Mesenchymal stem cell (in vitro differentiated cells and primary cell): ENCODE results near the gene POLR3B.
A peak's percentile ranks its signal among the peaks of the same experiment; 100 is the strongest.

Experiments
- DNase-seq: peaks from one replicate; pipeline ENCODE4 v3.0.0-alpha.2; 2013
- H2AFZ ChIP-seq: one replicate; pipeline ENCODE4 v1.6.1; 2013; ENCODE audit warnings: low read depth, mild to moderate bottlenecking, control low read depth, inconsistent platforms, low read length, moderate library complexity
- H2AK5ac ChIP-seq: 2 replicates; pipeline ENCODE4 v1.6.1; 2013; ENCODE audit warnings: low read length, moderate library complexity, mild to moderate bottlenecking, inconsistent platforms; ENCODE audit not compliant: severe bottlenecking
- H2BK120ac ChIP-seq: one replicate; pipeline ENCODE4 v1.6.1; 2013; ENCODE audit warnings: low read depth, mild to moderate bottlenecking, inconsistent platforms, low read length, moderate library complexity
- H2BK12ac ChIP-seq, 2 experiments: one replicate each; pipeline ENCODE4 v1.6.1; 2013; ENCODE audit warnings: inconsistent platforms in 2 of 2, low read length in 2 of 2, mild to moderate bottlenecking in 2 of 2, moderate library complexity in 2 of 2, control low read depth in 1 of 2
- H2BK15ac ChIP-seq: one replicate; pipeline ENCODE4 v1.6.1; 2013; ENCODE audit warnings: mild to moderate bottlenecking, low read depth, inconsistent platforms; ENCODE audit not compliant: poor library complexity, severe bottlenecking
- H2BK5ac ChIP-seq: 2 replicates; pipeline ENCODE4 v1.6.1; 2013; ENCODE audit warnings: low read depth, mild to moderate bottlenecking, low read length, control low read depth, inconsistent platforms; ENCODE audit not compliant: poor library complexity, severe bottlenecking
- H3K14ac ChIP-seq, 2 experiments: one replicate each; pipeline ENCODE4 v1.6.1; 2013; ENCODE audit warnings: inconsistent platforms in 2 of 2, low read length in 2 of 2, control low read depth in 1 of 2, mild to moderate bottlenecking in 1 of 2, moderate library complexity in 1 of 2
- H3K18ac ChIP-seq, 2 experiments: one replicate each; pipeline ENCODE4 v1.6.1; 2013; ENCODE audit warnings: inconsistent platforms in 2 of 2, low read length in 2 of 2, control low read depth in 1 of 2, low read depth in 1 of 2, mild to moderate bottlenecking in 1 of 2
- H3K23ac ChIP-seq, 2 experiments: one replicate each; pipeline ENCODE4 v1.6.1; 2013; ENCODE audit warnings: inconsistent platforms in 2 of 2, low read length in 2 of 2, mild to moderate bottlenecking in 2 of 2, moderate library complexity in 2 of 2, control low read depth in 1 of 2
- H3K27ac ChIP-seq: 2 replicates; pipeline ENCODE4 v1.5.1; 2013; ENCODE audit warnings: mild to moderate bottlenecking, moderate library complexity, low read length, control low read depth, inconsistent platforms; ENCODE audit not compliant: poor library complexity, severe bottlenecking
- H3K27me3 ChIP-seq, 2 experiments: 2 replicates each; pipeline versions ENCODE4 v1.6.1 to v1.7.0; 2013; ENCODE audit warnings: low read length in 2 of 2, mild to moderate bottlenecking in 2 of 2, moderate library complexity in 2 of 2, control low read depth in 1 of 2, inconsistent platforms in 1 of 2; ENCODE audit not compliant: control insufficient read depth in 1 of 2, insufficient read depth in 1 of 2
- H3K36me3 ChIP-seq, 2 experiments: 2 replicates each; pipeline versions ENCODE4 v1.6.1 to v1.7.0; 2013; ENCODE audit warnings: low read length in 2 of 2, control low read depth in 1 of 2, inconsistent platforms in 1 of 2, low read depth in 1 of 2, mild to moderate bottlenecking in 1 of 2; ENCODE audit not compliant: insufficient read depth in 2 of 2, control insufficient read depth in 1 of 2
- H3K4ac ChIP-seq, 2 experiments: one replicate each; pipeline ENCODE4 v1.6.1; 2013; ENCODE audit warnings: inconsistent platforms in 2 of 2, low read length in 2 of 2, mild to moderate bottlenecking in 2 of 2, moderate library complexity in 2 of 2, control low read depth in 1 of 2, low read depth in 1 of 2
- H3K4me1 ChIP-seq: 2 replicates; pipeline ENCODE4 v1.6.1; 2013; ENCODE audit warnings: low read depth, low read length, control low read depth; ENCODE audit not compliant: control insufficient read depth, insufficient read depth
- H3K4me2 ChIP-seq: 2 replicates; pipeline ENCODE4 v1.6.1; 2013; ENCODE audit warnings: low read length, mild to moderate bottlenecking, inconsistent platforms; ENCODE audit not compliant: poor library complexity, severe bottlenecking
- H3K4me3 ChIP-seq, 2 experiments: 2 replicates each; pipeline versions ENCODE4 v1.5.1 to v1.7.0; 2013; ENCODE audit warnings: low read length in 2 of 2, mild to moderate bottlenecking in 2 of 2, control low read depth in 1 of 2, low read depth in 1 of 2; ENCODE audit not compliant: insufficient read depth in 1 of 2
- H3K79me1 ChIP-seq: replicated peaks from 2 replicates; pipeline ENCODE4 v1.6.1; 2013; ENCODE audit warnings: mild to moderate bottlenecking, control low read depth, low read length, inconsistent platforms; ENCODE audit not compliant: poor library complexity, severe bottlenecking
- H3K9ac ChIP-seq: 2 replicates; pipeline ENCODE4 v1.7.0; 2013; ENCODE audit warnings: mild to moderate bottlenecking, low read length, moderate library complexity
- H3K9me3 ChIP-seq: 2 replicates; pipeline ENCODE4 v1.7.0; 2013; ENCODE audit warnings: mild to moderate bottlenecking, low read length; ENCODE audit not compliant: control insufficient read depth
- H4K8ac ChIP-seq: one replicate; pipeline ENCODE4 v1.6.1; 2013; ENCODE audit warnings: inconsistent platforms, mild to moderate bottlenecking, low read length, moderate library complexity
- H4K91ac ChIP-seq: one replicate; pipeline ENCODE4 v1.6.1; 2013; ENCODE audit warnings: mild to moderate bottlenecking, low read length, inconsistent platforms
- WGBS: methylation state at CpG from one replicate; pipeline ENCODE4 v1.1.7; 2013; ENCODE audit warnings: mixed read lengths; 5-methylcytosine and 5-hydroxymethylcytosine counted together

POLR3B gene

DNA sequence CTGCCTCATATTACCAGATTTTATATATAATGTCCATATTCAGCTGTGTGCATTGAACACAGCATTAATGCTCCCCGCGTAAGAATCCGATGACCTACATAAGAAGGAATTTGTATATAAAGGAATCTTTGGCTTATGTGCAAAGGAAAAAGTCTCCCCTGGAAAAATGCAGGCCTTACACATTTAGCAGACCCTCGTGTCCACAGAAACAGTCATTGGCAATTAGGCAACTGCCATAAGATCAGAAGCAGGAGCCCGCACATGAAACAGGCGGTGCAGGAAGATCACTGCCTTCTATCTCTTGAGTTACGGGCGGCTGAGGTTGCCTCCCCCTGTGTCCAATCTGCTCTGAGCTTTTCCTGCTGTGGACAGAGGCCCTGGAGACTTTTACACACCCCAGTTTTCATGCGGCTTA lies 162.1 kb downstream of the POLR3B start:
- WGBS: 75% methylated on average over 6 of the region's 9 CpGs

DNA sequence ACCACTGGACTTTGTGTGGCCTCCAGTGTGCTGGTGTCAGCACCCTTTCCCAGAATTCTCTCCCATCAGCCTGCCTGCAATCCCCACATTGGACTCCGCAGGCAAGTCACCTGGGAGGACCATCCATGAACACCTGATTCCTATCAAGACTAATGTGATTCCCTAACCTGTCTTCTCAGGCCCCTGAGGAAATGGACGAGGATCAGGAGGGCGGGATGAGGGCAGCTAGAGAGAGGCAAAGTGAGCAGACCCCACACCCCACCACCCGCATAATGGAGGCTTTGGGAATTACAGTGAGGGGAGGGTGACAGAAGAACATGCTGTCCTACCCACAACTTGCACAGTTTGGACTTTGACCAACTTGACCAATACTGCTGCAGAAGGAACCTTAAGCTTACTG lies 164.4 kb downstream of the POLR3B start:
- H3K4me2 ChIP-seq: no peak overlapping the region
- no peaks in the 10 kb centered on the region for H3K4me1 ChIP-seq
- no peaks in the 10 kb centered on the region for H3K36me3 ChIP-seq
- H2AFZ ChIP-seq: no peak overlapping the region
- H3K27me3 ChIP-seq: peaks cover 0 to 7% of the 10 kb centered on the region in 2 experiments
- H3K18ac ChIP-seq: no peak overlapping the region
- peak overlapping the region; percentile 12 for H4K91ac ChIP-seq
- H3K4me3 ChIP-seq: no peak overlapping the region
- H2BK5ac ChIP-seq: no peak overlapping the region
- H4K8ac ChIP-seq: no peak overlapping the region
- H3K27ac ChIP-seq: no peak overlapping the region
- no peak overlapping the region for H3K9ac ChIP-seq
- no peak overlapping the region for H3K14ac ChIP-seq
- H3K9me3 ChIP-seq: no peaks in the 10 kb centered on the region
- no peak for DNase-seq
- WGBS: 100% methylated on average over 2 of the region's 4 CpGs
- H3K4ac ChIP-seq: no peak overlapping the region
- H2BK15ac ChIP-seq: no peak overlapping the region
- H2BK120ac ChIP-seq: no peak overlapping the region
- H3K79me1 ChIP-seq: no peaks in the 10 kb centered on the region
- H2AK5ac ChIP-seq: no peak overlapping the region
- no peak overlapping the region for H2BK12ac ChIP-seq
- no peak overlapping the region for H3K23ac ChIP-seq

More for the DNA sequence above, 162.1 kb downstream of the POLR3B start:
- no peak overlapping the region for H3K4me2 ChIP-seq
- H2BK5ac ChIP-seq: no peak overlapping the region
- H2BK120ac ChIP-seq: no peak overlapping the region
- H3K9me3 ChIP-seq: no peaks in the 10 kb centered on the region
- no peaks in the 10 kb centered on the region for H3K79me1 ChIP-seq
- H3K18ac ChIP-seq: no peak overlapping the region
- no peak overlapping the region for H3K4me3 ChIP-seq
- no peak overlapping the region for H2AK5ac ChIP-seq
- no peak overlapping the region for H3K4ac ChIP-seq
- H3K4me1 ChIP-seq: no peaks in the 10 kb centered on the region
- no peaks in the 10 kb centered on the region for H3K36me3 ChIP-seq
- H3K9ac ChIP-seq: no peak overlapping the region
- peaks cover 0 to 7% of the 10 kb centered on the region in 2 experiments for H3K27me3 ChIP-seq
- H3K27ac ChIP-seq: no peak overlapping the region
- no peak overlapping the region for H3K14ac ChIP-seq
- DNase-seq: peak; percentile 19
- no peak overlapping the region for H3K23ac ChIP-seq
- H2BK12ac ChIP-seq: no peak overlapping the region
- H4K91ac ChIP-seq: no peak overlapping the region
- no peak overlapping the region for H4K8ac ChIP-seq
- no peak overlapping the region for H2BK15ac ChIP-seq
- no peak overlapping the region for H2AFZ ChIP-seq

- no peak overlapping the region for H2BK5ac ChIP-seq
- peak overlapping the region; percentile 39 for H4K91ac ChIP-seq
- H3K4me1 ChIP-seq: no peaks in the 10 kb centered on the region
- no peak overlapping the region for H2BK120ac ChIP-seq
- H3K14ac ChIP-seq: peak overlapping the region in 1 of 2 experiments; percentile 31
- no peak overlapping the region for H3K27ac ChIP-seq
- no peak overlapping the region for H2BK12ac ChIP-seq
- H3K23ac ChIP-seq: no peak overlapping the region
- no peak overlapping the region for H4K8ac ChIP-seq
- no peak for DNase-seq
- H2BK15ac ChIP-seq: no peak overlapping the region
- WGBS: 88% methylated on average over 3 of the region's 3 CpGs
- H3K4me2 ChIP-seq: no peak overlapping the region
- no peak overlapping the region for H3K4ac ChIP-seq
- no peak overlapping the region for H3K9ac ChIP-seq
- no peaks in the 10 kb centered on the region for H3K79me1 ChIP-seq
- H2AFZ ChIP-seq: no peak overlapping the region
- peaks cover 0 to 7% of the 10 kb centered on the region in 2 experiments for H3K27me3 ChIP-seq
- H3K36me3 ChIP-seq: no peaks in the 10 kb centered on the region
- no peaks in the 10 kb centered on the region for H3K9me3 ChIP-seq
- no peak overlapping the region for H3K4me3 ChIP-seq
- no peak overlapping the region for H3K18ac ChIP-seq
- H2AK5ac ChIP-seq: no peak overlapping the region
Observed at GRCh38 chr12:106522708-106523107, 165.2 kb downstream of the POLR3B start.

DNA sequence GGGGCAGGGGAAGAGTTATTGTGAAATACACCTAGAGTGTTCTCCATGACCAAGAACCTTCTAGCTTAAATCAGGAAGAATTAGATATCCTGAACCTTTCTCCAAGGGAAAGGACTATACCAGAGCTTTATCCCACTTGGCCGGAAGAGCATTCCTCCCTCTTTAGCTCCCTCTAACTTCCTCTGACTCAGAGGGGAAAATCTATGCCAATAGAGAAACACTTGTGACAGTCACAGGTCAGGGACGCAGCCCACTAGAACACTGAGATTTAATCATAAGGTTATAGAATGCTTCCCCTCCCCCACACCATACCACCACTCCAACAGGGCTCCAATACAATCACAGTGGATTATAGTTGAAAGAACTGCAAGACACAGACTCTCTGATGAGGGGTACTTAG lies 169.8 kb downstream of the POLR3B start:
- H3K36me3 ChIP-seq: no peaks in the 10 kb centered on the region
- no peak overlapping the region for H3K4ac ChIP-seq
- peak; percentile 9 for DNase-seq
- H2AK5ac ChIP-seq: no peak overlapping the region
- no peak overlapping the region for H3K27ac ChIP-seq
- H3K4me2 ChIP-seq: no peak overlapping the region
- H3K23ac ChIP-seq: no peak overlapping the region
- no peak overlapping the region for H2BK12ac ChIP-seq
- no peak overlapping the region for H2AFZ ChIP-seq
- no peak overlapping the region for H4K8ac ChIP-seq
- H3K14ac ChIP-seq: no peak overlapping the region
- no peak overlapping the region for H2BK120ac ChIP-seq
- H3K79me1 ChIP-seq: no peaks in the 10 kb centered on the region
- no peak overlapping the region for H2BK5ac ChIP-seq
- H3K4me3 ChIP-seq: no peak overlapping the region
- no peak overlapping the region for H3K9ac ChIP-seq
- H3K9me3 ChIP-seq: peaks cover 4% of the 10 kb centered on the region
- no peak overlapping the region for H3K18ac ChIP-seq
- H2BK15ac ChIP-seq: no peak overlapping the region
- H4K91ac ChIP-seq: no peak overlapping the region
- no peaks in the 10 kb centered on the region for H3K4me1 ChIP-seq
- no peaks in the 10 kb centered on the region for H3K27me3 ChIP-seq
- whole genome bisulfite sequencing: 60% methylated on average over 2 of the region's 2 CpGs
